ENCODE data around the gene OR13J1.
A peak's percentile ranks its signal among the peaks of the same experiment; 100 is the strongest.
"Not testable (repeated sequence)": the region's sequence is repeated elsewhere in the genome, so short reads cannot be mapped to it uniquely, and the experiment has no call there.

Gene OR13J1

GRCh38 chr9:35892051-35892450 is 21.9 kb upstream of the OR13J1 start:
- Histone ChIP-seq H3K27me3 (ENCODE audit: insufficient read depth, poor library complexity, severe bottlenecking) (peaks cover 3% of the 10 kb centered on the region), H3K4me3 (replicated peaks; ENCODE audit: insufficient read depth, low read length) (no peak overlapping the region), H3K27ac (replicated peaks) (no peak overlapping the region)
- DNase-seq (ENCODE audit: low read depth in 1 of 2, low spot score in 1 of 2) = no peak
- no peak for TF ChIP-seq POLR2AphosphoS5 (IDR thresholded peaks at IDR 0.05; ENCODE audit: low read depth)
- no peak for TF ChIP-seq CTCF (IDR thresholded peaks at IDR 0.05; ENCODE audit: insufficient read depth, low read length)
- no peak for TF ChIP-seq SPI1 (IDR thresholded peaks at IDR 0.05; ENCODE audit: borderline replicate concordance, low read depth)
- TF ChIP-seq REST (IDR thresholded peaks at IDR 0.05; ENCODE audit: insufficient replicate concordance, low read depth) = no peak
- no peak for TF ChIP-seq GABPA (IDR thresholded peaks at IDR 0.05; ENCODE audit: low read depth)

- DNase-seq (ENCODE audit: low read depth in 1 of 2, low spot score in 1 of 2) = peak in 1 of 2 experiments; percentile 52
- H3K4me3 ChIP-seq (replicated peaks; ENCODE audit: insufficient read depth, low read length) = no peak overlapping the region
- H3K27ac ChIP-seq (replicated peaks) = no peak overlapping the region
- TF ChIP-seq GABPA (IDR thresholded peaks at IDR 0.05; ENCODE audit: low read depth) (no peak), SPI1 (IDR thresholded peaks at IDR 0.05; ENCODE audit: borderline replicate concordance, low read depth) (peak; percentile 43; the same call in 1 of the 2 replicates)
- H3K27me3 ChIP-seq (ENCODE audit: insufficient read depth, poor library complexity, severe bottlenecking) = peaks cover 3% of the 10 kb centered on the region
Observed at GRCh38 chr9:35891646-35892045, 21.4 kb upstream of the OR13J1 start.

GRCh38 chr9:35884908-35885307 is 14.7 kb upstream of the OR13J1 start:
- not testable (repeated sequence) for H3K27ac ChIP-seq (replicated peaks); DNase-seq (ENCODE audit: low read depth in 1 of 2, low spot score in 1 of 2)

GRCh38 chr9:35882996-35883395 is 12.8 kb upstream of the OR13J1 start:
- DNase-seq (ENCODE audit: low read depth in 1 of 2, low spot score in 1 of 2) = no peak
- no peak overlapping the region for H3K4me3 ChIP-seq (replicated peaks; ENCODE audit: insufficient read depth, low read length)
- no peak overlapping the region for H3K27ac ChIP-seq (replicated peaks)
- TF ChIP-seq REST (IDR thresholded peaks at IDR 0.05; ENCODE audit: insufficient replicate concordance, low read depth) (no peak), POLR2AphosphoS5 (IDR thresholded peaks at IDR 0.05; ENCODE audit: low read depth) (no peak), CTCF (IDR thresholded peaks at IDR 0.05; ENCODE audit: insufficient read depth, low read length) (no peak), SPI1 (IDR thresholded peaks at IDR 0.05; ENCODE audit: borderline replicate concordance, low read depth) (no peak), GABPA (IDR thresholded peaks at IDR 0.05; ENCODE audit: low read depth) (no peak)
- H3K27me3 ChIP-seq (ENCODE audit: insufficient read depth, poor library complexity, severe bottlenecking) = peaks cover 3% of the 10 kb centered on the region

More at GRCh38 chr9:35884908-35885307, 14.7 kb upstream of the OR13J1 start:
- not testable (repeated sequence) for H3K27me3 ChIP-seq (ENCODE audit: insufficient read depth, poor library complexity, severe bottlenecking); H3K4me3 ChIP-seq (replicated peaks; ENCODE audit: insufficient read depth, low read length)

DNA sequence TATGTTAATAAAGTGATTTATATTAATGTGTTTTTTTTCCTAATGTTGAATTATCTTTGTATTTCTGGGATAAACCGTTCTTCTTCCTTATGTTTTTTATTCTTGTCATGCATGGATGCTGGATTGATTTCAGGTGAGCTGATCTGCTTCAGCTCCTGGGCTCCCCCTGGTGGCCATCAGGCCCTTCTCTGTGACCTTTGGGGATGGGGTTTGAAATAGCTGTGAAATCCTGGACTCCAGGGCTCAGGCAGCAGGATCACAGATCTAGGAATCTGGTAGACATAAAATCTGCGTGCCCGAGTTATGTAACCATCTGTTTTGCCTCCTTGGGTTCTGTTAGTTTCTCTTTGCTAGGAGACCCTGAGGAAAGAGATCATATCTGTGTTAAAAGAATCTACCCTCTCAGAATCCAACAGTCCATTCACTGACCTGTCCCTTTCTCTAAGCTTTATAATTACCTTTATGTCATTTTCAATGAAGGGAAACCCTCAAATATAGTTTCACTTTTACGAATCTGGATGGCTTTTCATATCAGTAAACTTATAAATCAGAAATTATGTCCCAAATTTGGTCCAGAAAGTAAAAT is 12.2 kb upstream of the OR13J1 start:
- Histone ChIP-seq H3K27ac (replicated peaks) (no peak overlapping the region), H3K4me3 (replicated peaks; ENCODE audit: insufficient read depth, low read length) (no peak overlapping the region), H3K27me3 (ENCODE audit: insufficient read depth, poor library complexity, severe bottlenecking) (peaks cover 3% of the 10 kb centered on the region)
- peak; percentile 38 to 59 for DNase-seq (ENCODE audit: low read depth in 1 of 2, low spot score in 1 of 2)
- peak; percentile 83 for TF ChIP-seq CTCF (IDR thresholded peaks at IDR 0.05; ENCODE audit: insufficient read depth, low read length)
- no peak for TF ChIP-seq GABPA (IDR thresholded peaks at IDR 0.05; ENCODE audit: low read depth)

All from HL-60 (cell line).